Subcutaneous adipose tissue (tissue), 4 donors: ENCODE measurements around the gene RALA. TPM values are rescaled to one million over a fixed set of nuclear protein-coding genes. Genes with fewer than 3 reads are reported as not detected.

Experiments used
- CTCF ChIP-seq: fragments of 450-650 bp; IDR thresholded peaks from one replicate; pipeline ENCODE4 v1.5.1; 2016; ENCODE audit warnings: low read depth, mild to moderate bottlenecking, control low read depth, antibody characterized with exemption, moderate library complexity
- total RNA-seq, 4 donors: library from RNA; depleted of rRNA; stranded (reverse); fragments of >200 nt; gene quantifications; one replicate each; pipeline ENCODE4 v1.1.0, GENCODE V29; 2016

Gene RALA
- total RNA-seq, 4 donors from 2014 or later, result 22.5 to 32.1 (median 28.7) TPM

DNA sequence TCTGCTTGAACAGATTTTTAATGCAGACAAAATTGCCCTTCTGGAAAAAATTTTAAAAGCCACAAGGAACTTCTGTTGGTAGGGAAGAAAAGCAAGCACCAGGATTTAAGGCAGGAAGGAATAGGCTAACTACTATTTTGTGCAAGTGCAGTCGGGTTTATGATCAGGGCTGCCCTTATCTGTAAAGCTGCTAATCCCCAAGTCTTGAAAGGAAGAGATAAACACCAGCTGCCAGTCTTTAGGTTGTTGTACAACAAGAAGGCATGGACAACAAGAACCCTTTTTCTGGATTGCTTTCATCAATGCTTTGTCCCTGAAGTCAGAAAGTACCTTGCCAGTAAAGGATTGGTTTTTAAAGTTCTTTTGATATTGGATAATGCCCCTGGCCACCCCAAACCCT, 40.7 kb downstream of the RALA start:
- no peak for TF ChIP-seq CTCF

DNA sequence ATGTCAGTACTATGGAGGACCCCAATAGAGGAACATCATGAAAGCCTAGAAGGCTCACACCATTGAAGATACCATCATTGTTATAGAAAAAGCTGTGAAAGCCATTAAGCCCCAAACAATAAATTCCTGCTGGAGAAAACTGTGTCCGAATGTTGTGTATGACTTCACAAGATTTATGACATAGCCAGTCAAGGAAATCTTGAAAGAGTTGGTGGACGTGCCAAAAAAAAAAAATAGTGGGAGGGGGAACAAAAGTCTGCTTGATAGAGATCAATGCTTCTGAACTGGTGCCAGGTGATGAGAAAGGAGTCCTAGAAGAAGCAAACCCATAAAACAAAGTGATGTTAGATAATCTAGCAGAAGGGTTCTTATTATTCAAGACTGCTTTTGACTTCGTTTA, 41.2 kb downstream of the RALA start:
- TF ChIP-seq CTCF, result no peak

GRCh38 chr7:39666562-39666961, 43.2 kb downstream of the RALA start:
- TF ChIP-seq CTCF, result no peak

DNA sequence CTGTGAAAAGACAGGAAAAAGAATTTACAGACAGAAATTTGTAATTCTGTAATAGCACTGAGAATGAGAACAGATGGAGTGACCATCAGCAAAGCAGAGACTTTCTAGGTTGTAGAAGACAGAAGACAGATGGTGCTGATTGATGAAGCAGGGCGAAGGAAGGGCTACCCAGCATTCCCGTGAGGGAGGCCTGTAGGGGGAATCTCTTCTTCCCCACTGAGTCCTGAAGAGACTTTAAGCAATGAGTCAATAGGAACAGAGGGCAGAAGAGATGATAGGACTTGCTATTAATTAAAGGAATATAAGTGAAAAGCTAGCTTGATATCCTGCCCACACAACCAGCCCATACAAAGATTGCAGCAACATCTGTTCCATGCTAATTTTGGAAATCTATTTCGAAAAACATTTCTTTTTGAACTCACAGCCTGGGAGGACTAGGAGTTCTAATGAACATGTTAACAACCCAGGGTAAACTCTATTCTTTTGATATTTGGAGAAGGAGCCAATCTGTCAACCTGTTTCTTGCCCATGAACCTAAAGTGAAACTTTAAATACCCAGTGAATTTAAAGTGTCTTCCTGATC, 44.1 kb downstream of the RALA start:
- TF ChIP-seq CTCF, result no peak

- TF ChIP-seq CTCF, result no peak
Observed at GRCh38 chr7:39670052-39670451, 46.7 kb downstream of the RALA start.

DNA sequence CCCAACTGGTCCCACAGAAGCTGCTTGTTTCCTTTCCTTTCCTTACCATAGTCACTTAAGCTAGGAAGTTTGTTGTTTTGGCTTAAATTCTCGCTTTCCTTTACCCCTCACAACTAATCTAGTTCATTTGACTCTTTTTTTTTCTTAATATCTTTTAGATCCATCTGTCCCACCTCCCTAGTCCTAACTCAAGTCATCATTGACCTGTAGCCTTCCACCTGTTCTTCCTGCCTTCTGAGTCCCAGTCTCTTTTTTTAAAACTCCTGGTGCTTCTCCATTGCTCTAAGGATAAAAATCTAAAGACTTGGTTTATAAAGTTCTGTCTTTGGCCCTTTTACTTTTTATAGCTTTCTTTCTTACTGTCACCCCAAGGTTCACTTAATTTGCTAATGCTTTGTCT, 47.6 kb downstream of the RALA start:
- no peak for TF ChIP-seq CTCF

DNA sequence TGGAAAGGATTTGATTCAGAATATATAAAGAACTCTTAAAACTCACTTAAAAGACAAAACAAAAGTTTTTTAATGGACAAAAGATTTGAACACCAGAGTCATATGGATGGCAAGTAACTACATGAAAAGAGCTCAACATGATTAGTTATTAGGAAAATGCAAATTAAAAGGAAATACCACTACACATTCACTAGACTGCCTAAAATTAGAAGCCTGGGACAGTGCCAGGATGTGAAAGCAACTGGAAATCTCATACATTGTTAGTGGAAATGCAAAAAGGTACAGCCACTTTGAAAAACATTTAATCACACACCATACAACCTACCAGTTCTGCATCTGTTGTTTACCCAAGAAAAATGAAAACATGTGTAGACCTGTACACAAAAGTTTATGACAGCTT, 48.8 kb downstream of the RALA start:
- no peak for TF ChIP-seq CTCF
